ENCODE results near the gene RRAGD.

Gene RRAGD

GRCh38 chr6:89371849-89372505 lies 40.1 kb downstream of the RRAGD start:
- DNase-seq (ENCODE audit: extremely low read depth, low read depth): no peak
- TF ChIP-seq CTCF (IDR thresholded peaks at IDR 0.05; ENCODE audit: low read depth, low read length, missing control alignments): peak; percentile 98
- H3K4me3 ChIP-seq (replicated peaks; ENCODE audit: low read depth, low read length): no peak overlapping the region

GRCh38 chr6:89368999-89369398 lies 43.1 kb downstream of the RRAGD start:
- peak; percentile 43 for TF ChIP-seq CTCF (IDR thresholded peaks at IDR 0.05; ENCODE audit: low read depth, low read length, missing control alignments)
- H3K4me3 ChIP-seq (replicated peaks; ENCODE audit: low read depth, low read length): no peak overlapping the region
- DNase-seq (ENCODE audit: extremely low read depth, low read depth): no peak

DNA sequence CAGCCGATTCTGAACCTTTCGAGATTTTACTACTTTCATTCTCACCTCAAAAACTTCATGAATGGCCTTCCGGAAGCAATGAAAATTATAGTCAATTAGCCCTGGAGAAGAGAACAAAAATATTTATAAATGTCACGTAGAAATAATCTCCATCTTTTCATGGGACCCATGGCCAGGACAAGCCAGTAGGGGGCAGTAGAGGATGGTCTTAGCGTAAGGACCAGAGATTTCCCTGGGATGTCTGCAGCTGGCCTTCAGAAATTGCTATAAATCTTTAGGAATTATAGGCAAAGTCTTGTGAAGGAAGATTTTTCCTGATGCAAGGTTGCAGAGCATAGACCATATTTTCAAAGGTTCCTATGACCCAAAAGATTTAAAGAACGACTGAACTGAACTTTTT lies 44.0 kb downstream of the RRAGD start:
- TF ChIP-seq CTCF (IDR thresholded peaks at IDR 0.05; ENCODE audit: low read depth, low read length, missing control alignments): peak; percentile 83
- no peak for DNase-seq (ENCODE audit: extremely low read depth, low read depth)

GRCh38 chr6:89364586-89364985 lies 47.5 kb downstream of the RRAGD start:
- DNase-seq (ENCODE audit: extremely low read depth, low read depth): no peak
- no peak overlapping the region for H3K4me3 ChIP-seq (replicated peaks; ENCODE audit: low read depth, low read length)
- TF ChIP-seq CTCF (IDR thresholded peaks at IDR 0.05; ENCODE audit: low read depth, low read length, missing control alignments): no peak

More for the DNA sequence above, 44.0 kb downstream of the RRAGD start:
- H3K4me3 ChIP-seq (replicated peaks; ENCODE audit: low read depth, low read length): no peak overlapping the region

- DNase-seq (ENCODE audit: extremely low read depth, low read depth): no peak
- TF ChIP-seq CTCF (IDR thresholded peaks at IDR 0.05; ENCODE audit: low read depth, low read length, missing control alignments): no peak
- H3K4me3 ChIP-seq (replicated peaks; ENCODE audit: low read depth, low read length): no peak overlapping the region
Observed at GRCh38 chr6:89361171-89361570, 50.9 kb downstream of the RRAGD start.

DNA sequence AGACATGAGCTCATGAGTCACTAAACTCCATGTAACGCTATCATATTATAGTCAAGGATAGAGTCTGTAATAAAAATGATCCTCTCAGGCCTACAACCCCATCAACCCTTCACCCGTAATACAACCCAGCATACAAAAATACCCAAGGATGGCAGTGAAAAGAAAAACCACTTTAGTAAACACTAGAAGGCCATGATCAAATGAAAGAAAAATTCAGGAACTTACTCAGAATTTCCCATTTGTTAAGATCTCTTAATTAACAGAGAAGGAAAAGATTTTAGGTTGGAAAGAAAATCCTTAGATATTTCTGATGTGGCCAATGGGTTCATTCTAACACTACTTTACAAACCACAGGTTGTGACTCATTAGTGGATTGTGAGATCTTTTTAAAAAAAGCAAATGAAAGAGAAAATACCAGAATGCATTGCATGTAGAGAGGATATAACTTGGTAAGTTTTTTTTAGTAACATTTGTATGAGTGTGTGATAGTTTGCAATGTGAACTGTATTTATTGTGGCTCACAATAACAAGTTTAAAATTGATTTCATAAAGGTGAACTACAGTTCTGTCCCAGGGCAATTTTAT lies 51.6 kb downstream of the RRAGD start:
- no peak for DNase-seq (ENCODE audit: extremely low read depth, low read depth)
- H3K4me3 ChIP-seq (replicated peaks; ENCODE audit: low read depth, low read length): no peak overlapping the region
- TF ChIP-seq CTCF (IDR thresholded peaks at IDR 0.05; ENCODE audit: low read depth, low read length, missing control alignments): no peak

Data from HFF-Myc (cell line).